WERI-Rb-1 (cell line): ENCODE data around the gene LKAAEAR1.
"Not testable (repeated sequence)": the region's sequence is repeated elsewhere in the genome, so short reads cannot be mapped to it uniquely, and the experiment has no call there.

Experiments used
- DNase-seq: peaks from one replicate; pipeline ENCODE4 v3.0.0-alpha.2; 2020
- H3K27ac ChIP-seq: fragments of 250-450 bp; sonication (Bioruptor Pico); 2 replicates; pipeline ENCODE4 v1.5.1; 2020; ENCODE audit warnings: mild to moderate bottlenecking, moderate library complexity
- H3K27me3 ChIP-seq: fragments of 250-450 bp; sonication (Bioruptor Pico); 2 replicates; pipeline ENCODE4 v1.5.1; 2021; ENCODE audit warnings: mild to moderate bottlenecking, low read depth, moderate library complexity; ENCODE audit not compliant: insufficient read depth, severe bottlenecking
- H3K36me3 ChIP-seq: fragments of 250-450 bp; sonication (Bioruptor Pico); 2 replicates; pipeline ENCODE4 v1.5.1; 2020; ENCODE audit warnings: mild to moderate bottlenecking, moderate library complexity
- H3K4me3 ChIP-seq: 2 replicates; pipeline ENCODE4 v1.5.1; 2011; ENCODE audit warnings: low read depth, mild to moderate bottlenecking, control low read depth, low read length
- H3K9me3 ChIP-seq: fragments of 250-450 bp; sonication (Bioruptor Pico); 2 replicates; pipeline ENCODE4 v1.5.1; 2021; ENCODE audit warnings: mild to moderate bottlenecking, moderate library complexity; ENCODE audit not compliant: severe bottlenecking
- CTCF ChIP-seq: IDR thresholded peaks from 2 replicates; pipeline ENCODE4 v1.5.1; 2011; ENCODE audit warnings: low read depth, mild to moderate bottlenecking, control low read depth, inconsistent platforms, low read length

LKAAEAR1 gene

GRCh38 chr20:64083804-64084684 is at the start of gene LKAAEAR1:
Gene LKAAEAR1, minus strand, starts transcription at chr20:64084398. Its CDS starts 179 bp downstream, at chr20:64084219.
- TF ChIP-seq CTCF: no peak
- Histone ChIP-seq H3K36me3 (no peaks in the 10 kb centered on the region), H3K9me3 (no peaks in the 10 kb centered on the region), H3K27ac (no peak within 1 kb of the TSS), H3K27me3 (no peaks in the 10 kb centered on the region), H3K4me3 (peak within 1 kb of the TSS; percentile 44)
- no peak for DNase-seq

- Histone ChIP-seq H3K27me3 (no peaks in the 10 kb centered on the region), H3K36me3 (no peaks in the 10 kb centered on the region), H3K27ac (no peak overlapping the region), H3K4me3 (no peak overlapping the region), H3K9me3 (no peaks in the 10 kb centered on the region)
- peak; percentile 25 for DNase-seq
- peak; percentile 47 for TF ChIP-seq CTCF
Measured at GRCh38 chr20:64131406-64131805, 47.2 kb upstream of the LKAAEAR1 start.

- no peak for TF ChIP-seq CTCF
- Histone ChIP-seq H3K4me3 (no peak overlapping the region), H3K27ac (no peak overlapping the region), H3K9me3 (no peaks in the 10 kb centered on the region), H3K27me3 (no peaks in the 10 kb centered on the region), H3K36me3 (no peaks in the 10 kb centered on the region)
- DNase-seq: no peak
Measured at GRCh38 chr20:64130876-64131275, 46.7 kb upstream of the LKAAEAR1 start.

- Histone ChIP-seq H3K9me3 (no peaks in the 10 kb centered on the region), H3K27me3 (no peaks in the 10 kb centered on the region), H3K27ac (no peak overlapping the region), H3K36me3 (no peaks in the 10 kb centered on the region), H3K4me3 (no peak overlapping the region)
- no peak for TF ChIP-seq CTCF
- no peak for DNase-seq
Measured at GRCh38 chr20:64130271-64130670, 46.1 kb upstream of the LKAAEAR1 start.

- Histone ChIP-seq H3K9me3 (no peaks in the 10 kb centered on the region), H3K27me3 (no peaks in the 10 kb centered on the region), H3K36me3 (no peaks in the 10 kb centered on the region), H3K4me3 (no peak overlapping the region), H3K27ac (no peak overlapping the region)
- no peak for DNase-seq
- no peak for TF ChIP-seq CTCF
Measured at GRCh38 chr20:64129146-64129782, 45.1 kb upstream of the LKAAEAR1 start.

- H3K36me3 ChIP-seq, H3K27ac ChIP-seq, H3K4me3 ChIP-seq, H3K9me3 ChIP-seq, DNase-seq, H3K27me3 ChIP-seq: not testable (repeated sequence)
Measured at GRCh38 chr20:64123517-64123916, 39.3 kb upstream of the LKAAEAR1 start.

- not testable (repeated sequence) for H3K27me3 ChIP-seq, H3K4me3 ChIP-seq, H3K36me3 ChIP-seq, DNase-seq, H3K9me3 ChIP-seq, H3K27ac ChIP-seq
Measured at GRCh38 chr20:64122927-64123326, 38.7 kb upstream of the LKAAEAR1 start.
